OCI-LY7 (cell line): ENCODE results near the gene FMNL2.

Experiments used
- EZH2phosphoT487 ChIP-seq: fragments of 200-600 bp; sonication (generic); IDR thresholded peaks from 2 replicates; pipeline ENCODE4 v1.6.1; 2018; ENCODE audit warnings: low read depth, borderline replicate concordance, mild to moderate bottlenecking, mixed run types, antibody characterized with exemption, low read length, moderate library complexity, mixed read lengths
- TF ChIP-seq, protein P1 (sequence below): fragments of 200-600 bp; sonication (generic); conservative IDR thresholded peaks from 2 replicates; pipeline ENCODE4 v1.5.1; 2014; ENCODE audit warnings: mild to moderate bottlenecking, antibody characterized with exemption, low read length, moderate library complexity, mixed read lengths

DNA sequence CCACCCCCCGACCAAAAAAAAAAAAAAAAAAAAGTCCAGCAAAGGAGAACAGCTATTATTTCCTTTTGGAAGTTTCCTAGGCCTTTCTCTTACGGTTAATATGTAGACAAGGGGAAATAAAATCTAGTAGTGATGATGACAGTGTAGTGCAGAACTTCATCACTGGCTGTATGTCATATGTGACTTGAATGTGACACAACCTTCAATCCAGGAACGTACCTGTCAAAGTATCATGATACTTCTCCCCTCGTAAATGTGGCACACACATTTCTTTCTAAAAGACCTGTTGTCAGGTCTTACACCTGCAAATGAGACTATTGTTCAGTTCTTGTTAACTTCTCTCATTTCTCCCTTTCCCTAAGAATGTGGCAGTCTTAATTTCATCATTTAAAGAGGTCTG lies 208.7 kb downstream of the FMNL2 start:
- TF ChIP-seq, protein P1, sequence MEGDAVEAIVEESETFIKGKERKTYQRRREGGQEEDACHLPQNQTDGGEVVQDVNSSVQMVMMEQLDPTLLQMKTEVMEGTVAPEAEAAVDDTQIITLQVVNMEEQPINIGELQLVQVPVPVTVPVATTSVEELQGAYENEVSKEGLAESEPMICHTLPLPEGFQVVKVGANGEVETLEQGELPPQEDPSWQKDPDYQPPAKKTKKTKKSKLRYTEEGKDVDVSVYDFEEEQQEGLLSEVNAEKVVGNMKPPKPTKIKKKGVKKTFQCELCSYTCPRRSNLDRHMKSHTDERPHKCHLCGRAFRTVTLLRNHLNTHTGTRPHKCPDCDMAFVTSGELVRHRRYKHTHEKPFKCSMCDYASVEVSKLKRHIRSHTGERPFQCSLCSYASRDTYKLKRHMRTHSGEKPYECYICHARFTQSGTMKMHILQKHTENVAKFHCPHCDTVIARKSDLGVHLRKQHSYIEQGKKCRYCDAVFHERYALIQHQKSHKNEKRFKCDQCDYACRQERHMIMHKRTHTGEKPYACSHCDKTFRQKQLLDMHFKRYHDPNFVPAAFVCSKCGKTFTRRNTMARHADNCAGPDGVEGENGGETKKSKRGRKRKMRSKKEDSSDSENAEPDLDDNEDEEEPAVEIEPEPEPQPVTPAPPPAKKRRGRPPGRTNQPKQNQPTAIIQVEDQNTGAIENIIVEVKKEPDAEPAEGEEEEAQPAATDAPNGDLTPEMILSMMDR: no peak
- TF ChIP-seq EZH2phosphoT487: no peak
